Colon (tissue), 2 donors: ENCODE data around the gene WDR43.

Experiments
- FAIRE-seq: peaks from 2 replicates; lab custom pipeline; 2012; peaks lifted over from hg19 to GRCh38; lab: Jason Lieb, UNC
- donor health status: control.
- donor health status: control.

WDR43 gene, protein sequence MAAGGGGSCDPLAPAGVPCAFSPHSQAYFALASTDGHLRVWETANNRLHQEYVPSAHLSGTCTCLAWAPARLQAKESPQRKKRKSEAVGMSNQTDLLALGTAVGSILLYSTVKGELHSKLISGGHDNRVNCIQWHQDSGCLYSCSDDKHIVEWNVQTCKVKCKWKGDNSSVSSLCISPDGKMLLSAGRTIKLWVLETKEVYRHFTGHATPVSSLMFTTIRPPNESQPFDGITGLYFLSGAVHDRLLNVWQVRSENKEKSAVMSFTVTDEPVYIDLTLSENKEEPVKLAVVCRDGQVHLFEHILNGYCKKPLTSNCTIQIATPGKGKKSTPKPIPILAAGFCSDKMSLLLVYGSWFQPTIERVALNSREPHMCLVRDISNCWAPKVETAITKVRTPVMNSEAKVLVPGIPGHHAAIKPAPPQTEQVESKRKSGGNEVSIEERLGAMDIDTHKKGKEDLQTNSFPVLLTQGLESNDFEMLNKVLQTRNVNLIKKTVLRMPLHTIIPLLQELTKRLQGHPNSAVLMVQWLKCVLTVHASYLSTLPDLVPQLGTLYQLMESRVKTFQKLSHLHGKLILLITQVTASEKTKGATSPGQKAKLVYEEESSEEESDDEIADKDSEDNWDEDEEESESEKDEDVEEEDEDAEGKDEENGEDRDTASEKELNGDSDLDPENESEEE

GRCh38 chr2:28894470-28895188 is at the start of gene WDR43:
TSS of gene WDR43 (plus strand) at chr2:28894667. CDS start at chr2:28894699, 32 bp downstream.
- no peak for FAIRE-seq

- no peak for FAIRE-seq
Measured at GRCh38 chr2:28855193-28855592, 39.3 kb upstream of the WDR43 start.

GRCh38 chr2:28855977-28856376 is 38.5 kb upstream of the WDR43 start:
- FAIRE-seq: no peak

DNA sequence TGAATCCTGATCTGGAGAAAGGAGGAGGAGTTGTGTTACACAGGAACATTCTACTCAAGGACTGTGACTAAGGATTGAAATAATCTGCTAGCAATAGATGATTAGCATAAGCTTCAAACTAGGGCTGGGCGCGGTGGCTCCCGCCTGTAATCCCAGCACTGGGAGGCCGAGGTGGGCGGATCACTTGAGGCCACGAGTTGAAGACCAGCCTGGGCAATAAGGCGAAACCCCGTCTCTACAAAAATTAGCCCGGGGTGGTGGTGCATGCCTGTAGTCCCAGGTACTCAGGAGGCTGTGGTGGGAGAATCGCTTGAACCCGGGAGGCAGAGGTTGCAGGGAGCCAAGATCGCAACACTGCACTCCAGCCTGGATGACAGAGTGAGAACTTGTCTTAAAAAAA is 25.9 kb upstream of the WDR43 start:
- FAIRE-seq: no peak

GRCh38 chr2:28869494-28870145 is 24.8 kb upstream of the WDR43 start:
- FAIRE-seq: no peak

DNA sequence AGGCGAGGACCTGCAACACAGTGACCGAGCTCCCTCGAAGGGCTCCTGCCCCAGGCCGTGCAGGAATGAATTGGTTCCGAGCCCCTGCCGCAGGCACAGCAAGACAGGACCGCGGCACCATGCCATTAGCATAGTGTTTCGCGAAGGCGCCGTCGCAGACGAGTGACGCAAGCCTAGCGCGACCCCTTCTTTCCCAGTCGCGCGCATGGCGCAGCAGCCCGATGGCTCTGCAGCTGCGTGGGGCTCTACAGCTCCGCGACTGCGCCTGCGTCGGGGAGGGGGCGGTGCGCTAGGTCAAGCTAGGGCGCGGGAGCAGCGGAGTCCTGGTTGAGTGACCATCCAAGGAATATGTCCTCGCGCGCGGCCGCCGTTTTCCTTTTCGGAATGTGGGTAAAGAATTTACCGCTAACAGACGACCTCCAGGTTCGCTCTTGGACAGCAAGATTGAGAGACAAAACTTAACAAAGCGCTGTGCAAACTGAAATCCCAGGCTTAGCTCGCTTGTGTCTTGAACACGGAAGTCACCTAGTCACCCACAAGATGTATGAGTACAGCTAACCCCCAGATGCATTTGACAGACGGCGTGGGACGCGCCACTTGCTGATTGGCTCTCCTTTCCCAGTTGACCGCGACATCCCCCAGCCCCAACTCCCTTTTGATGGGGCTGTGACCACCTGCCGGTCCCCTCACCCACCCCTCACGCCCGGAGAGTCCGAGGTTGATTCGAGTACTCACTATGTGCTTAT is 24.1 kb upstream of the WDR43 start, which contains the start of gene TRMT61B:
TRMT61B (minus strand) TSS at position 164 of the 746 bp plus-strand sequence; CDS start at position 132, 32 bp downstream.
- FAIRE-seq: no peak

- no peak for FAIRE-seq
Measured at GRCh38 chr2:28871620-28872019, 22.8 kb upstream of the WDR43 start.

DNA sequence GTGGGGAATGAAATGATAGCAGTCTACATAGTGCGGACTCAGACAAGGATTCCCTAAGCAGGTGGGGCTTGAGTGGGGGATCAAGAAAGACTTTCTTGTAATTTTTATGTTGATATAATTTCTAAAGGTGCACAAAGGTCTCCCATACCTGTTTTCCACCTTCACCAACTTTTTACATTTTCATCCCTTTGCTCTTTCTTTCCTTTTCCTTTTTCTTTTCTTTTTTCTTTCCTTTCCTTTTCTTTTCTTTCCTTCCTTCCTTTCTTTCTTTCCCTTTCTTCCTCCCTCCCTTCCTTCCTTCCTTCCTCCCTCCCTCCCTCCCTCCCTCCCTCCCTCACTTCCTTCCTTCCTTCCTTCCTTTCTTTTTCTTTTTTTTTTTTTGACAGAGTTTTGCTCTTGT is 14.3 kb upstream of the WDR43 start:
- no peak for FAIRE-seq

DNA sequence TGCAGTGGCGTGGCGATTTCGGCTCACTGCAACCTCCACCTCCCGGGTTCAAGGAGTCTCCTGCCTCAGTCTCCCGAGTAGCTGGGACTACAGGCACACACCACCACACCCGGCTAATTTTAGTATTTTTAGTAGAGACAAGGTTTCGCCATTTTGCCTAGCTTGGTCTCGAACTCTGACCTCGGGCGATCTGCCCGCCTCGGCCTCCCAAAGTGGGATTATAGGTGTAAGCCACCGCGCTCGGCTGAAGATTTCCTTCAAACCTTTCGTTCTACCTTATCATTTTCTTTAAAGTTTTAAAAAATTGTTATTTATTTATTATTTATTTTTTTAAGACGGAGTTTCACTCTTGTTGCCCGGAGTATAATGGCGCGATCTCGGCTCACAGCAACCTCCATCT is 979 bp upstream of the WDR43 start:
- FAIRE-seq: no peak

GRCh38 chr2:28895189-28895893 is 874 bp downstream of the WDR43 start:
- FAIRE-seq: no peak

- no peak for FAIRE-seq
Measured at GRCh38 chr2:28896906-28897305, 2.4 kb downstream of the WDR43 start.

DNA sequence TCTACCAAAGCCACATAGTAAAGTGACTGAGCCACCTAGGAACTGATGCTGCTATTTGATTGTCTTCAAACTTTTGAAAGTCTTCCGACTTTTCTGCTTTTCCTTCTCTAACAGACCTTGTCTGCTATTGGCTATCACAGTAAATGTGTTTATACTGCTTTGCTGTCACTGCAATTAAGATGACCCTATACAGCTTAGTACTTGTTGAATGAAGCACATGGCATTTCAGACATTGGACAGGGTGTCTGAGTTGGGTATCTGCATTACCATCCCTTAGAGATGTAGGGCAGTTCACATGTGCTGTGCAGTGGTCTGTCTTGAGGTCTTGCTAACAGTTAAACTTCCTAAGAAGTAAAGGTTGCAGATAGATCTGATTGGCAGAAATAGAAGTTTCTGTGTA is 3.6 kb downstream of the WDR43 start:
- no peak for FAIRE-seq

GRCh38 chr2:28901202-28901601 is 6.7 kb downstream of the WDR43 start:
- no peak for FAIRE-seq

DNA sequence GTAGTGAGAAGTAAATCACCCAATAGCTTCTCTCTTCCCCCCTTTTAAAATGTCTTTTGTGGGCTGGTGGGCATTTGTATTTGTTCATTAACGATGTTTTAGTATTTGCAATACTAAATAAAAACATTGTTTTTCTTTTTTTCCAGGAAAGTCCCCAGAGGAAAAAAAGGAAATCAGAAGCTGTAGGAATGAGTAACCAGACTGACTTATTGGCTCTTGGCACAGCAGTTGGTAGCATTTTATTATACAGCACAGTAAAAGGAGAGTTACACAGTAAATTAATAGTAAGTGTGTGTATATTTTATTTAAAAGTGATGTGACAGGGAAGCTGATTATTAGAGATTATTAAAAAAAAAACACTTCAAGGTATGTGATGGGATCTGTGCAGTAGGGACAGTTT is 7.4 kb downstream of the WDR43 start:
- no peak for FAIRE-seq

GRCh38 chr2:28902584-28902983 is 8.1 kb downstream of the WDR43 start:
- FAIRE-seq: no peak

DNA sequence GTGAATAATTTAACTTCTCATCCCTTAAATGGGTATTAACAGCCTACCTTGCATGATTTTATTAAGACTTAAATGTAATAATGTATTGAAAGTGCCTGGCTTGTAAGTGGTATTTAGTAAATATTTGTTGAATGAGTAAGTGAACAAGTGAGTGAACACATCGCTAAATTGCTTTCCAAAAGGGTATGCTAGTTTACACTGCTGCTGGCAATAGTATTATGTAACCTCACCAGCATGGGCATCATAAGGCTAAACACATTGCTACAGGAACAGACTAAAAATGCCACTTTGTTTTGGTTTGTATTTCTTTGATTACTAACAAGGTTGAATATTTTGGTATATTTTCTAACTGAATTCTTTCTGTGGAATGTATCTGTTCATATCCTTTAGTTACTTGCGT is 9.8 kb downstream of the WDR43 start:
- FAIRE-seq: no peak

GRCh38 chr2:28904802-28905457 is 10.5 kb downstream of the WDR43 start:
- no peak for FAIRE-seq

GRCh38 chr2:28905533-28905932 is 11.1 kb downstream of the WDR43 start:
- FAIRE-seq: no peak

DNA sequence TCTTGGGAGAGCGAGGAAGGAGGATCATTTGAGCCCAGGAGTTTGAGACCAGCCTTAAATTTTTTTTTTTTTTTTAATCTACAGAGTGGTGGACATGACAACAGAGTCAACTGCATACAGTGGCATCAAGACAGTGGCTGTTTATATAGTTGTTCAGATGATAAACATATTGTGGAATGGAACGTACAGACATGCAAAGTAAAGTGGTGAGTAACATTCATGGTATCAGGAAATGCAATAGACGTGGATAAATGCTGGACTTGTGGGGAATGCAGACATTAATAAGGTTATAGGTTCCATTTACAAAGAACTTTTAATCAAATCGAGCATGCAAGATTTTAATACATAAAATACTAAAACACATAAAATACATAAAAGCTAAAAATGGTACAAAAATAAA is 11.9 kb downstream of the WDR43 start:
- no peak for FAIRE-seq

DNA sequence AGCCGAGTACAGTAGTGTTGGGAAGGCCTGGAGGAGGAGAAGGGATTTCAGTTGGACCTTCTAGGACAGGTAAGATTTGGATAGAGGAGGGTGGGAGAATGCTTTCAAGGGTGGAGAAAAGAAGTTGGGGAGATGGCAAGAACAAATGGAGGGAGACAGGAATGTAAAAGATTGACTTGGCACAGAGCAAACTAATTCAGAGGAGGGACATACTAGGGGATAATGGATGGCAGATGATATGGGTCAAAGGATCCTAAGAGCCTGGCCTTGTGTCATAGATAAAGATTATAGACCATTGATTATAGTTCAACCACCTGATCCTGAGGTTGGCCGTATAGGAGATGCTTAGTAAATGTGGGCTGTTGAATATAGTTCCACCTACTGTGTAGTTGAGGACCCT is 12.4 kb downstream of the WDR43 start:
- no peak for FAIRE-seq
